NCI-H1092 (cell line): Measurements from ENCODE around the gene GSTM5.
"Not testable (repeated sequence)": the region's sequence is repeated elsewhere in the genome, so short reads cannot be mapped to it uniquely, and the experiment has no call there.

Source experiments
- DNase-seq: peaks from one replicate; lab custom pipeline; 2025; lab: John Stamatoyannopoulos, UW

The GSTM5 gene

GRCh38 chr1:109730666-109731065, 18.6 kb downstream of the GSTM5 start:
- DNase-seq, result no peak

- no peak for DNase-seq
Measured at GRCh38 chr1:109732390-109732881, 20.4 kb downstream of the GSTM5 start.

GRCh38 chr1:109733236-109733870, 21.3 kb downstream of the GSTM5 start:
- DNase-seq, result no peak

- peak; percentile 55 for DNase-seq
Measured at GRCh38 chr1:109739738-109740614, 27.9 kb downstream of the GSTM5 start.

- DNase-seq, result peak; percentile 18
Measured at GRCh38 chr1:109740615-109741373, 28.7 kb downstream of the GSTM5 start, which contains the start of gene GSTM3. GSTM3 (minus strand) TSS chr1:109741038; CDS start chr1:109740287, 751 bp downstream.

- not testable (repeated sequence) for DNase-seq
Measured at GRCh38 chr1:109748311-109748710, 36.3 kb downstream of the GSTM5 start.

- no peak for DNase-seq
Measured at GRCh38 chr1:109749221-109749620, 37.2 kb downstream of the GSTM5 start.

GRCh38 chr1:109750241-109750882, 38.3 kb downstream of the GSTM5 start:
- no peak for DNase-seq

- no peak for DNase-seq
Measured at GRCh38 chr1:109750920-109751319, 38.9 kb downstream of the GSTM5 start.

GRCh38 chr1:109751531-109752260, 39.6 kb downstream of the GSTM5 start:
- no peak for DNase-seq

GRCh38 chr1:109754738-109755137, 42.7 kb downstream of the GSTM5 start:
- DNase-seq, result no peak

- not testable (repeated sequence) for DNase-seq
Measured at GRCh38 chr1:109756325-109756724, 44.3 kb downstream of the GSTM5 start.

GRCh38 chr1:109756848-109757521, 44.9 kb downstream of the GSTM5 start:
- no peak for DNase-seq

GRCh38 chr1:109757936-109758786, 46.1 kb downstream of the GSTM5 start:
- no peak for DNase-seq

- no peak for DNase-seq
Measured at GRCh38 chr1:109759513-109760334, 47.7 kb downstream of the GSTM5 start.

- no peak for DNase-seq
Measured at GRCh38 chr1:109760581-109761226, 48.7 kb downstream of the GSTM5 start.

GRCh38 chr1:109761227-109762038, 49.4 kb downstream of the GSTM5 start:
- DNase-seq, result no peak
